ENCODE measurements around the gene OTOP3. TPM values are rescaled to one million over a fixed set of nuclear protein-coding genes. Genes with fewer than 3 reads are reported as not detected.

OTOP3 gene
- total RNA-seq, 1 donor from 2014 or later, result 0.74 TPM

GRCh38 chr17:74992223-74992622, 56.5 kb downstream of the OTOP3 start:
- H3K36me3 ChIP-seq, result no peaks in the 10 kb centered on the region
- peaks cover 48% of the 10 kb centered on the region for H3K4me1 ChIP-seq
- H3K27ac ChIP-seq, result peak overlapping the region; percentile 2
- DNase-seq (ENCODE audit: extremely low spot score in 2 of 2), result no peak
- TF ChIP-seq POLR2AphosphoS5 (IDR thresholded peaks at IDR 0.05; ENCODE audit: insufficient read depth in 1 of 2, low read depth in 1 of 2) (no peak), POLR2A (IDR thresholded peaks at IDR 0.05) (no peak), CTCF (IDR thresholded peaks at IDR 0.05) (no peak)
- H3K4me3 ChIP-seq, result no peak overlapping the region
- intact Hi-C loops (cut with DNase I), result no loop called here
- no peaks in the 10 kb centered on the region for H3K27me3 ChIP-seq
- no peaks in the 10 kb centered on the region for H3K9me3 ChIP-seq

GRCh38 chr17:74994440-74994839, 58.7 kb downstream of the OTOP3 start:
- intact Hi-C loops (cut with DNase I), result no loop called here
- H3K4me1 ChIP-seq, result peaks cover 34% of the 10 kb centered on the region
- TF ChIP-seq CTCF (IDR thresholded peaks at IDR 0.05) (no peak), POLR2A (IDR thresholded peaks at IDR 0.05) (no peak)
- no peak overlapping the region for H3K27ac ChIP-seq
- no peak for DNase-seq (ENCODE audit: extremely low spot score in 2 of 2)
- H3K27me3 ChIP-seq, result no peaks in the 10 kb centered on the region
- H3K9me3 ChIP-seq, result no peaks in the 10 kb centered on the region
- H3K36me3 ChIP-seq, result no peaks in the 10 kb centered on the region
- no peak overlapping the region for H3K4me3 ChIP-seq

- DNase-seq (ENCODE audit: extremely low spot score in 2 of 2), result no peak
- no peak overlapping the region for H3K27ac ChIP-seq
- no peaks in the 10 kb centered on the region for H3K27me3 ChIP-seq
- H3K4me3 ChIP-seq, result no peak overlapping the region
- peaks cover 0 to 3% of the 10 kb centered on the region in 2 donors for H3K36me3 ChIP-seq
- TF ChIP-seq CTCF (IDR thresholded peaks at IDR 0.05) (no peak), POLR2AphosphoS5 (IDR thresholded peaks at IDR 0.05; ENCODE audit: insufficient read depth in 1 of 2, low read depth in 1 of 2) (no peak), POLR2A (IDR thresholded peaks at IDR 0.05) (no peak)
- peaks cover 33% of the 10 kb centered on the region for H3K4me1 ChIP-seq
- H3K9me3 ChIP-seq, result no peaks in the 10 kb centered on the region
- intact Hi-C loops (cut with DNase I), result no loop called here
These were observed 60.1 kb downstream of the OTOP3 start for GRCh38 chr17:74995847-74996246.

GRCh38 chr17:74998783-74999182, 63.1 kb downstream of the OTOP3 start:
- intact Hi-C loops (cut with DNase I), result no loop called here
- no peaks in the 10 kb centered on the region for H3K9me3 ChIP-seq
- TF ChIP-seq POLR2A (IDR thresholded peaks at IDR 0.05) (no peak), CTCF (IDR thresholded peaks at IDR 0.05) (no peak), POLR2AphosphoS5 (IDR thresholded peaks at IDR 0.05; ENCODE audit: insufficient read depth in 1 of 2, low read depth in 1 of 2) (no peak)
- peaks cover 10% of the 10 kb centered on the region for H3K4me1 ChIP-seq
- peaks cover 0 to 20% of the 10 kb centered on the region in 2 donors for H3K36me3 ChIP-seq
- no peak overlapping the region for H3K27ac ChIP-seq
- H3K4me3 ChIP-seq, result no peak overlapping the region
- DNase-seq (ENCODE audit: extremely low spot score in 2 of 2), result no peak
- H3K27me3 ChIP-seq, result no peaks in the 10 kb centered on the region

- intact Hi-C loops (cut with DNase I), result no loop called here
- TF ChIP-seq POLR2AphosphoS5 (IDR thresholded peaks at IDR 0.05; ENCODE audit: insufficient read depth in 1 of 2, low read depth in 1 of 2), result no peak
- no peak for TF ChIP-seq CTCF (IDR thresholded peaks at IDR 0.05)
- TF ChIP-seq POLR2A (IDR thresholded peaks at IDR 0.05), result no peak
- Histone ChIP-seq H3K9me3 (no peaks in the 10 kb centered on the region), H3K27ac (no peak overlapping the region), H3K4me1 (peaks cover 2% of the 10 kb centered on the region), H3K36me3 (peaks cover 0 to 20% of the 10 kb centered on the region in 2 donors), H3K27me3 (no peaks in the 10 kb centered on the region), H3K4me3 (no peak overlapping the region)
- no peak for DNase-seq (ENCODE audit: extremely low spot score in 2 of 2)
These were observed 63.8 kb downstream of the OTOP3 start for GRCh38 chr17:74999523-74999922.

Other genes starting within 250 kb of the OTOP3 start
- gene CD300LF, start 223.0 kb upstream of the OTOP3 start, total RNA-seq, result 0.49 TPM
- gene RAB37, start 198.6 kb upstream of the OTOP3 start, total RNA-seq, result 7.1 TPM
- gene NHERF1, start 187.3 kb upstream of the OTOP3 start, total RNA-seq, result 57.2 TPM
- 28.5 TPM for gene NAT9, start 159.6 kb upstream of the OTOP3 start, total RNA-seq
- not detected for gene GRIN2C, start 76.0 kb upstream of the OTOP3 start, total RNA-seq
- 16.0 TPM for gene FDXR, start 62.9 kb upstream of the OTOP3 start, total RNA-seq
- gene FADS6, start 42.3 kb upstream of the OTOP3 start, total RNA-seq, result 1.5 TPM
- 0.49 TPM for gene USH1G, start 12.6 kb upstream of the OTOP3 start, total RNA-seq
- not detected for gene OTOP2, start 11.6 kb upstream of the OTOP3 start, total RNA-seq
- gene HID1, start 36.9 kb downstream of the OTOP3 start, total RNA-seq, result 13.0 TPM
- gene CDR2L, start 51.7 kb downstream of the OTOP3 start, total RNA-seq, result 13.5 TPM
- 33.6 TPM for gene MRPL58, start 76.8 kb downstream of the OTOP3 start, total RNA-seq
- gene ATP5PD, start 111.1 kb downstream of the OTOP3 start, total RNA-seq, result 149 TPM
- gene KCTD2, start 111.3 kb downstream of the OTOP3 start, total RNA-seq, result 17.2 TPM
- gene SLC16A5, start 152.1 kb downstream of the OTOP3 start, total RNA-seq, result 26.8 TPM
- 12.8 TPM for gene ARMC7, start 174.1 kb downstream of the OTOP3 start, total RNA-seq
- 98.5 TPM for gene NT5C, start 195.8 kb downstream of the OTOP3 start, total RNA-seq
- 48.1 TPM for gene JPT1, start 218.6 kb downstream of the OTOP3 start, total RNA-seq
- gene SUMO2, start 247.1 kb downstream of the OTOP3 start, total RNA-seq, result 63.6 TPM